Uterus (tissue), 2 donors: ENCODE measurements around the gene SART1.
A peak's percentile ranks its signal among the peaks of the same experiment; 100 is the strongest.

Source experiments
- POLR2A ChIP-seq, 2 donors: fragments of 450-650 bp; IDR thresholded peaks; one replicate each; pipeline ENCODE4 v1.6.1; 2016; ENCODE audit warnings: antibody characterized with exemption in 2 of 2, mild to moderate bottlenecking in 1 of 2, moderate library complexity in 1 of 2
- TF ChIP-seq, protein P1 (sequence below), 4 experiments: fragments of 200-600 bp in 2 of 4; fragments of 450-650 bp in 2 of 4; sonication (generic) in 2 of 4; IDR thresholded peaks; one replicate each; pipeline ENCODE4 v1.5.1; 2016 to 2019; ENCODE audit warnings: antibody characterized with exemption in 4 of 4, mild to moderate bottlenecking in 2 of 4, moderate library complexity in 1 of 4

DNA sequence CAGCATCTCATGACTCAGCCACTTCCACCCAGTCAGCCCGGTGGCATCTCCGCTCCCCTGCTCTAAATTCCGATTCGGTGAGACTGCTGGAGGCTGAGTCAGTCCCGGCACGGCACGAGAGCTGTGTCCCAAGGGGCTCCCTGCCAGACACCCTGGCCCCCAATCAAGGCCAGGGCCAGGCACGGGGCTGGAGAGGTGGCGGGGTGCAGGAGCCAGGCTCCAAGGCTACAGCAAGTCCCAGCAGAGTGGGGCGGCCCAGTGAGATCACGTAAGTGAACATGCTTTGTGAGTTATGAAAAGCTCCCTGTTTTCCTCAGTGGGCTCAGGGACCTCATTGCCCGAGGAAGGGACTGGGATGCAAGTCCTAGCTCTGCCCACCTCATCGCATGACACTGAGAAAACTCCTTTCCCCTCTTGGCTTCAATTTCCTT lies 45.7 kb upstream of the SART1 start:
- peak; percentile 27 to 48 for TF ChIP-seq POLR2A (IDR thresholded peaks at IDR 0.05)
- TF ChIP-seq, protein P1, sequence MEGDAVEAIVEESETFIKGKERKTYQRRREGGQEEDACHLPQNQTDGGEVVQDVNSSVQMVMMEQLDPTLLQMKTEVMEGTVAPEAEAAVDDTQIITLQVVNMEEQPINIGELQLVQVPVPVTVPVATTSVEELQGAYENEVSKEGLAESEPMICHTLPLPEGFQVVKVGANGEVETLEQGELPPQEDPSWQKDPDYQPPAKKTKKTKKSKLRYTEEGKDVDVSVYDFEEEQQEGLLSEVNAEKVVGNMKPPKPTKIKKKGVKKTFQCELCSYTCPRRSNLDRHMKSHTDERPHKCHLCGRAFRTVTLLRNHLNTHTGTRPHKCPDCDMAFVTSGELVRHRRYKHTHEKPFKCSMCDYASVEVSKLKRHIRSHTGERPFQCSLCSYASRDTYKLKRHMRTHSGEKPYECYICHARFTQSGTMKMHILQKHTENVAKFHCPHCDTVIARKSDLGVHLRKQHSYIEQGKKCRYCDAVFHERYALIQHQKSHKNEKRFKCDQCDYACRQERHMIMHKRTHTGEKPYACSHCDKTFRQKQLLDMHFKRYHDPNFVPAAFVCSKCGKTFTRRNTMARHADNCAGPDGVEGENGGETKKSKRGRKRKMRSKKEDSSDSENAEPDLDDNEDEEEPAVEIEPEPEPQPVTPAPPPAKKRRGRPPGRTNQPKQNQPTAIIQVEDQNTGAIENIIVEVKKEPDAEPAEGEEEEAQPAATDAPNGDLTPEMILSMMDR (IDR thresholded peaks at IDR 0.05) = no peak
